Parathyroid adenoma (tissue), 2 donors: ENCODE results near the gene TBC1D30.

Experiments
- H2AFZ ChIP-seq: fragments of 300-600 bp; sonication (generic); one replicate; pipeline ENCODE4 v1.7.0; 2017; ENCODE audit warnings: antibody characterized with exemption, mild to moderate bottlenecking
- H3K27ac ChIP-seq: fragments of 300-600 bp; sonication (generic); one replicate; pipeline ENCODE4 v1.7.0; 2017
- H3K27me3 ChIP-seq: fragments of 300-600 bp; sonication (generic); one replicate; pipeline ENCODE4 v1.7.0; 2017; ENCODE audit warnings: low read length; ENCODE audit not compliant: control insufficient read depth, insufficient read depth
- H3K36me3 ChIP-seq: fragments of 300-600 bp; sonication (generic); one replicate; pipeline ENCODE4 v1.7.0; 2017; ENCODE audit warnings: low read length; ENCODE audit not compliant: control insufficient read depth, insufficient read depth
- H3K4me1 ChIP-seq: fragments of 300-600 bp; sonication (generic); one replicate; pipeline ENCODE4 v1.7.0; 2017; ENCODE audit warnings: control low read depth
- H3K4me2 ChIP-seq: fragments of 300-600 bp; sonication (generic); one replicate; pipeline ENCODE4 v1.7.0; 2017; ENCODE audit warnings: low read length
- H3K4me3 ChIP-seq: fragments of 300-600 bp; sonication (generic); one replicate; pipeline ENCODE4 v1.7.0; 2017; ENCODE audit warnings: low read depth, low read length
- H3K79me2 ChIP-seq: fragments of 300-600 bp; sonication (generic); one replicate; pipeline ENCODE4 v1.7.0; 2017; ENCODE audit warnings: control low read depth
- H3K9ac ChIP-seq: fragments of 300-600 bp; sonication (generic); one replicate; pipeline ENCODE4 v1.7.0; 2017; ENCODE audit warnings: mild to moderate bottlenecking
- H3K9me3 ChIP-seq: fragments of 300-600 bp; sonication (generic); one replicate; pipeline ENCODE4 v1.7.0; 2017; ENCODE audit warnings: low read length; ENCODE audit not compliant: control insufficient read depth
- CTCF ChIP-seq: fragments of 300-600 bp; sonication (generic); IDR thresholded peaks from one replicate; pipeline ENCODE4 v1.7.0; 2017; ENCODE audit warnings: antibody characterized with exemption, mild to moderate bottlenecking
- donor health status: primary hyperparathyroidism.

Gene TBC1D30

DNA sequence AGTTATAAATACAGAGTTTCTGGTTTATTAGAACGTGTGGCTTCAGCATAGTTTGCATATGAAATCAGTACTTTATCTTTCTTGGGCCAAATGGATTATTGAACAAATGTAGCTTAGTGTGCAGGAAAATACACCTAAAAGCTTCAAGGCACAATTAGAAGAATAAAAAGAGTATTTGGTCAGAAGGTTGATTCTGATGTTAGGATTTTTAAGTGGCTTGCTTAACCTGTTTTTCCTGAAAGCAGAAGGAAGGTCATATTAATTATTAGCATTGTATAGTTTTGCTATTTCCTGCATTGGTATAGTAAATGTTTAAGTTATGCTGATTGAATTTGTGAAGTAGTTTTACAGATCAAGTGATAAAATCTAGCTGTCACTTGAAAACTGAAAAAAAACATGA, 34.3 kb upstream of the TBC1D30 start:
- no peak for TF ChIP-seq CTCF
- H3K27ac ChIP-seq = no peak overlapping the region
- H3K9ac ChIP-seq = no peak overlapping the region
- H2AFZ ChIP-seq = no peak overlapping the region
- no peak overlapping the region for H3K4me2 ChIP-seq
- H3K4me3 ChIP-seq = no peak overlapping the region
- H3K36me3 ChIP-seq = no peaks in the 10 kb centered on the region
- H3K79me2 ChIP-seq = no peaks in the 10 kb centered on the region
- H3K4me1 ChIP-seq = no peaks in the 10 kb centered on the region
- no peaks in the 10 kb centered on the region for H3K9me3 ChIP-seq
- no peaks in the 10 kb centered on the region for H3K27me3 ChIP-seq

- no peaks in the 10 kb centered on the region for H3K79me2 ChIP-seq
- H3K9ac ChIP-seq = no peak overlapping the region
- H3K27me3 ChIP-seq = no peaks in the 10 kb centered on the region
- H2AFZ ChIP-seq = no peak overlapping the region
- H3K36me3 ChIP-seq = no peaks in the 10 kb centered on the region
- TF ChIP-seq CTCF = no peak
- H3K4me3 ChIP-seq = no peak overlapping the region
- no peak overlapping the region for H3K4me2 ChIP-seq
- H3K4me1 ChIP-seq = no peaks in the 10 kb centered on the region
- no peaks in the 10 kb centered on the region for H3K9me3 ChIP-seq
- no peak overlapping the region for H3K27ac ChIP-seq
Observed at GRCh38 chr12:64791036-64791435, 33.4 kb upstream of the TBC1D30 start.

GRCh38 chr12:64792128-64792527, 32.3 kb upstream of the TBC1D30 start:
- Histone ChIP-seq H3K79me2 (no peaks in the 10 kb centered on the region), H3K4me3 (no peak overlapping the region)

DNA sequence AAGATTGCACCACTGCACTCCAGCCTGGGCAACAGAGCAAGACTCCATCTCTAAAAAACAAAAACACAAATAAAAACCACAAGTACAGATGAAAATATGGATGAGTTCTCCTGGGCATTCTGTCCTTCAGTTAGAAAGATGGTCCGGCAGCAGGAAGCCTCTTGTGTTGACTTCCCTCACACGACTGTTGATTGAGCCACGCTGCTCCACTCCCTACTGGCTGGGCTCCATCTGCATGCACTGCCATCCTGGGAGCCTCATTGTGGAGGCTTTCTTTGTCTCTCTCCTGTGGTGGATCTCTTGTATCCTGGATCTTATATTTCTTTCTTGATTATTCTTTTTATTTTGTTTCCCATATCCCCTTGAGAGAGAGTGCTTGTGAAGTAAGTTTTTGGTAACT, 30.8 kb upstream of the TBC1D30 start:
- H3K4me1 ChIP-seq = no peaks in the 10 kb centered on the region
- no peaks in the 10 kb centered on the region for H3K79me2 ChIP-seq
- no peak for TF ChIP-seq CTCF
- H2AFZ ChIP-seq = no peak overlapping the region
- no peaks in the 10 kb centered on the region for H3K27me3 ChIP-seq
- no peak overlapping the region for H3K9ac ChIP-seq
- H3K9me3 ChIP-seq = no peaks in the 10 kb centered on the region
- H3K36me3 ChIP-seq = no peaks in the 10 kb centered on the region
- H3K27ac ChIP-seq = no peak overlapping the region
- H3K4me3 ChIP-seq = no peak overlapping the region
- no peak overlapping the region for H3K4me2 ChIP-seq

More at GRCh38 chr12:64792128-64792527, 32.3 kb upstream of the TBC1D30 start:
- Histone ChIP-seq H3K9ac (no peak overlapping the region), H2AFZ (no peak overlapping the region), H3K27ac (no peak overlapping the region), H3K27me3 (no peaks in the 10 kb centered on the region), H3K4me2 (no peak overlapping the region), H3K4me1 (no peaks in the 10 kb centered on the region), H3K36me3 (no peaks in the 10 kb centered on the region), H3K9me3 (no peaks in the 10 kb centered on the region)
- no peak for TF ChIP-seq CTCF

DNA sequence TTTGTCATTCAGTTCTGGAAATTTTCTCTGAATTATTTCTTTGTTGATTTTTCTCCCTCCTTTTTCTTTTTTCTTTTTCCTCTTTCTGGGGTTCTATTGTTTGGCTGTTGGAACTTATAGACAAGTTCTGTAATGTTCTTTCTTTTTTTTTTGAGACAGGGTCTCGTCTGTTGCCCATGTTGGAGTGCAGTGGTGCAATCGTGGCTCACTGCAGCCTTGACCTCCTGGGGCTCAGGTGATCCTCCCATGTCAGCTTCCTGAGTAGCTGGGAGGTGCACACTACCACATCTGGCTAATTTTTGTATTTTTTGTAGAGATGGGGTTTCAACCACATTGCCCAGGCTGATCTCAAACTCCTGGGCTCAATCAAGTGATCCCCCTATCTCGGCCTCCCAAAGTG, 30.1 kb upstream of the TBC1D30 start:
- Histone ChIP-seq H3K9me3 (no peaks in the 10 kb centered on the region), H3K36me3 (no peaks in the 10 kb centered on the region), H3K4me1 (no peaks in the 10 kb centered on the region), H3K4me3 (no peak overlapping the region), H3K9ac (no peak overlapping the region), H3K27me3 (no peaks in the 10 kb centered on the region), H2AFZ (no peak overlapping the region), H3K79me2 (no peaks in the 10 kb centered on the region), H3K27ac (no peak overlapping the region), H3K4me2 (no peak overlapping the region)
- TF ChIP-seq CTCF = no peak
